HG03432 (cell line): Measurements from ENCODE around the gene FAM89B.
"Not testable (repeated sequence)": the region's sequence is repeated elsewhere in the genome, so short reads cannot be mapped to it uniquely, and the experiment has no call there.

Experiments
- ATAC-seq: cut with Tn5 transposase; IDR thresholded peaks from one replicate; pipeline ENCODE4 v1.9.1; 2021; ENCODE audit warnings: mild to moderate bottlenecking, moderate library complexity; ENCODE audit not compliant: unreplicated experiment

Gene FAM89B

DNA sequence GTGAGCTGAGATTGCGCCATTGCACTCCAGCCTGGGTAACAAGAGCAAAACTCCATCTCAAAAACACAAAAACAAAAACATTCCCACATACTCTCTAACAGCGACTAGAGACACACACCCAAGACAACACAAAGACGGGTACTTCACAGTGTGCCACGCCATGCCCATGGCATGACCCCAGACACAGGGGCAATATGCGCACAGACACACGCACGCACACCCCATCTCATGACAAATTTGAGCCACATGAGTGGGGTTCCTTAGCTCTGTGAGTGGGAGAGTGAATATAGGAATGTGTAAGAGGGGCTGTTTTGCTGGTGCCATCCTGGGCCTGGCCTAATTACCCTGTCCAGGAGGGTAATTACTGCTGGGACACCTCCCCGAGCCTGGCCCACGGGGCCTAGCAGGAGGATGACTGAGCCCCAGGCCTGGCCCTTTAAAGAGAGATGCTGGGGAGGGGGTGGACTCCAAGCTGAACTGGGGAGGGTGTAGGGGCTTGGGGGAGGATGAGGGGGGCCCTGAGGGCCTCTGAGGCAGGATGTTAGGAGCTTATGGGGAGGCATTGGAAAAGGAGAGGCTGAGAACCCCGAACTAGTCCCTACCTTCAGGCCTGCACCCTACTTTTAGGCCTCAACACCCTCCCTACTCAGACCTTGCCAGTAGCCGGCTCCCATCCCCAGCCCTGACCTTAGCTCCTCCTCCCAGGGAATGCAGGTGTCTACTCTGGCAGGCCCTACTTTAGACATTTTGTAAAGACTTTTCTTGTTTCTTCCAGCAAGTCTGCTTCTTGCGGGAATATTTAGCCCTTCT, 15.7 kb upstream of the FAM89B start:
- no peak for ATAC-seq

DNA sequence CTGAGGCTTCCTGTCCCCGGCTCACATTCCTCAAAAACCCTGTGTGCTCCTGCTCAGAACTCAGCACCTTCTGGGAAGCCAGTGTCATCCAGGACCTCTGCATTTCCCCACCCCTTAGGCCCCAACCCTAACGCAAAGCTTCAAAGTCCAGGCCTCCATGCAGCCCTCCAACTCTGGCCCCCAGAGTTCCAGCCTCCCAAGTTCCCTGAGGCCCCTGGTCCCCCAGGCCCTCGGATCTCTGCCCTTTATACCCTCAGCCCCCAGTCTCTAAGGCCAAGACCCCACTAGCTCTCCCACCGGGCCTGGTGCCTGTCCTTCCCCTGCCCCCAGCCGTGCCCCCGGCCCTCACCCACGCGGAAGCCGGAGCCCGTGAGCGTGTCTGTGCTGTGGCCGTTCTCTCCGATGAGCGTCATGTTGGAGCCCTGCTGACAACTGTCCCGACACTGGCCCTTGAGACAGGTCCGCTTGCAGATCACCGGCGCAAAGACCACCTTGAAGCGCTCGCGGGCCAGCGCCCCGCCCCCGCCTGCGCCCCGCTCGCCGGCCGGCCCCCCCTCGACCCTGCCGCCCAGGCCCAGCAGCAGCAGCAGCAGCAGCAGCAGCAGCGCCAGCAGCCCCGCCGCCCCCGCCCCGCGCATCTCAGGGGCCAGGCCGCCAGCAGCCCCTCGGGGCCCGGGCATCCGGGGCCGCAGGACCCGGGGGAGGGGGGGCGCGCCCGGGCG, 14.9 kb upstream of the FAM89B start:
- ATAC-seq: no peak

DNA sequence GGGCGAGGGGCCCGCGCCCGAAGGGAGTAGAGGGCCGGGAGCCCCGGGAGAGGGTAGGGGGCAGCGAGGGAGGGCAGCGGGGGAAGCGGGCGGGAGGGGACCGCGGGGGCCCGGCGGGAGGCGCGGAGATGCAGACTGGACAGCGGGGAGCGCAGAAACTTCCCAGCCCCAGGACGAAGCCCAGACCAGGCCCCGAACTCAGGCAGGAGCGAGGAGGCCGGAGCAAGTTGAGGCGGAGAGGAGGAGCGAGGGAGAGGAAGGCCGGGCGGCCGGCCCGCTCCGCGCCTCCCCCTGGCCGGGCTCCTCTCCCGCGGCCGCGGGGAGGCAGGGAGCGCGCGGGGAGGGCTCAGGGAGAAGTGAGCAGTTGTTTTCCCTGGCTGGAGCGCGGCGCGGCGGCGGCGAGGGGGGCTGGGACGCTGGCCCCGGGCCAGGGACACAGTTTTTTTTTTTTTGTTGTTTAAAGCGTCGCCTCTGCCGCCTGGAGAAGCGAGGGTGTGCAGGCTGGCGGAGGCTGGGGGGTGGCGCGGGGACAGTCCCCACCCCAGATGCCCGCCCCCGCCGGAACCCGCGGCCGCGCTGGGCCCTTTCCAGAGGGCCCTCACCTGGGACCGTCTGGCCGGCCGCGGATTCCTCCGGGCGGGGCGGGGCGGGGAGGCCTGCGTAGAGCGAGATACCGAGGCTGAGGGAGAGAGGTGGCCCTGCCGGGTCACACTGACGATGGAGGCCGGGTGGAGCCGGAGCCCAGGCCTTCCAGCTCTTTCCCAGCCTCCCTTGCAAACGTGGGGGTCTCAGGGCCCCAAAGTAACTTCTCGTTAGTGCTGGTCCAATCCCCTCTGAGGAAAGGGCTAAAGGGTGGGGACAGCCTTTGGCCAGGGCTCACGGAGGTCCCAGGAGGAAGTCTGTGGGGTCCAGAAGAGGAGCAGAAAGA, 14.1 kb upstream of the FAM89B start, which contains the start of gene LTBP3:
TSS of gene LTBP3 (minus strand) at position 358 of the 928 bp plus-strand sequence. CDS start 400 bp downstream, outside the sequence.
- ATAC-seq: no peak

DNA sequence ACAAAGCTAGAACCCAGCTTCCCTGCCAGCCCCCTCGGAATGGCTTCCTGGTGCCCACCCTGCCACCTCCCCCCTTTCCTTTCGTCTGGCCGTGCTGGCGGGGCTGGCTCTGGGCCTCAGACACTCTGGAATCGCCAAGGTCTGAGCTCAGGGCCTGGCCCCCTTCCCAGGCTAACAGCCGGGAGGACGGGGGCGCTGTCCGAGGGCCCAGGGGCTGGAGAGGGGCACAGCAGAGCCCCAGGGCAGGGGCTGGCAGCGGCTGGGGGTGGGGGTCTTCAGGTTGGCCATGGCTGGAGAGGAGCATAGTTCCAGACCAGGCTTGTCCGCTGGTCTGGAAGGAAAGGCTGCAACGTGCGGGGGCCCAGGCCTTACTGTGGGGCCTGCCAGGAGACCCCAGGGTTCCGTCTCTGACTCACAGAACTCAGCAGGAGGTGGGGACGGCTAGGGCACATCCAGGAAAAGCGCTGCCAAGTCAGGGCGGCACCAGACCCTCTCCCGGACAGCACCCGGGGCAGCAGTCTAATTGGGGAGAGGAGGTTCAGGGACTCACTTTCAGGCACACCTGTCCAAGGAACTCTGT, 13.3 kb upstream of the FAM89B start:
- no peak for ATAC-seq

DNA sequence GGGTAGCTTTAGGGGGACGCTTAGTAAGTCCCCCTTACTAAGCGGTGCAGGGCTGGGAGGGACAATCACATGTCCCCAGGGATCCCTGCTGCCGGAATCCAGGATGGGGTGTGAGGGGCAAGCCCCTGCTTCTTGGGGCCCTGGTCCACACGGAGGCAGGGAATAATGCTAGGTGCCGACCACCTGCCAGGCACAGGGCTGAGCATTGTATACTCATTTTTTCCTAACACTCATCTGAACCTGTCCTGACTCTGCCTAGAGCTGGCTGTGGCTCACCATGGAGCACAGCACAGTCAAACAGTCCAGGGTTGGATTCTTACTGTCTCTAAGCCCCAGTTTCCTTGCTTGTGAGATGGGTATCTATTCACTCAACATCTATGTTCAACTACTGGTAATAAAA, 12.8 kb upstream of the FAM89B start:
- ATAC-seq: no peak

DNA sequence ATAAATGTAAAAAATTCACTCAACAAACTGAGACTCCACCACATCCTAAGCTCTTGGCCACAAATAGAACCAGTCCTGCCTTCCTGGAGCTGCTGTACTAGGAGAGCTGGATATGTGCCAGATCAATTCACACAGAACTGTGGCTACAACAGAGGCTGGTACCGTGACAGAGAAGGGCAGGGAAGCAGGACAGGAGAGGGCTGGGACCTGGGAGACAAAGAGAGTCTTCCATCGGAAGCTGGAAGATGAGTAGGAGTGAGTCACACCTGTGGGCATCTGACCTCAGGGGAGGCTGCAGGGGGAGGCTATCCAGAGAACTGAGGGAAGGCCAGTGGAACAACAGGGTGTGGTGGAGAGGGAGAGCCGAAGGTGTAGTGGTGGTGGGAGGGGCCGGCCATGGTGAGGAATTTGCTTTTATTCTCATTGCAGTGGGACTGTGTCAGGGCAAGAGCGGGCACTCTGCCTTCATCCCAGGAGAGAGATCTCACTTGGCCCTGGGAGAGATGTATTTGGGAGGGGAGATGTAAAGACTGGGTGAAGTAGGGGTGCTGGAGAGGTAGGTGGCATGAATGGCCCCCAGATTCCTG, 12.3 kb upstream of the FAM89B start:
- no peak for ATAC-seq

DNA sequence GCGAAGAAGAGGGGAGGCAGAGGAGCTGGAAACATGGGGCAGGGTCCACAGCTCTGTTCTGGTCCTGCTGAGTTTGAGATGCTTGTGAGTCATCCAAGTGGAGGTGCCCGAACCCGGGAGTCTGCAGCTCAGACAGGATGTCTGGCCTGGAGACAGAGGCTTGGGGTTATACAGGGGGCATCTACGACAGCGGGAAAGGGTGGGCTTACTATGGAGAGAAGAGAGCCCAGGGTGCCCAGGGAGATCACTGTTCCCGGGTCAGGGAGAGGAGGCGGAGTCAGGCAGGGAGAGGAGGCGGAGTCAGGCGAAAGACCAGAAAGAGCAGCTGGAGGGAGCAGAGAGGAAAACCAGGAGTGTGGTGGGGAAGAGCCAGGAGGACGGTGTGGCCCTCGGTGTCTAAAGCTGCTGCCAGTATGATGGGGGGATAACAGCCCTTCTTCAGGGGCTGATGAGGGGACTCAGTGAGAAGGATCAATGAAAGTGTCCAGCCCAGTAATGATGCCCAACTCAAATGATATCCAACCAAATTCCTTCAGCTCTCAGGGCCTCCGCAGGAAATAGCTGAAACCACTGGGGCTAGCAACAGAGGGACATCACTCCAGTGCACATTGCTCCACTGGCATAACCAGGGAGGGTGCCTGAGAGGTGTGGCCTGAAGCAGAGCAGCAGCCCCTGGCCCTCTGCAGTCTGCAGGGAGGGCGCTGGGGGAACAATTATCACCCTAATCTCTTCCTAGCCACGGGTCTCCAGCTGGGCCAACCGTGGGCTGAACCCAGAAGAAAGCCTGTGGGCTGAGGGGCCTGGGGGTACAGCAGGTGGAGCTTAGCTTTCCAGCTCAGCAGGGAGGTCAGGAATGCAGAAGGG, 11.6 kb upstream of the FAM89B start:
- no peak for ATAC-seq

DNA sequence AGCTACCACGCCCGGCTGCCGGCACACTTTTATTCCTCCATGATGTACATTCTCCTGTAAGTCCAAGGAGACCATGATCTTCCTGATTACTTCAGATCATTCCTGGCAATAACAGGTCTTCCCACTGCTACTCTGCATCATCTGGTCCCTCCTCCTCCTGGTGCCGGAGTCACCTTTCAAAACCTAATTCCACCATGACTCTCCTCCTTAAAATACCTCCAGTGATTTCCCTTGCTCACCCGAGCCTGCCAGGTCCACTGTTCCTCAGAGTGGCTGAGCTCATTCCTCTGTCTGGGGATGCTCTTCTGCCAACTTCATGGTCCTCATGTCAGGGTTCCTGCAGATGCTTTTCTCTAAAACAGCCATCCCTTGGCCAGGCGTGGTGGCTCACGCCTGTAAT, 10.3 kb upstream of the FAM89B start:
- no peak for ATAC-seq

DNA sequence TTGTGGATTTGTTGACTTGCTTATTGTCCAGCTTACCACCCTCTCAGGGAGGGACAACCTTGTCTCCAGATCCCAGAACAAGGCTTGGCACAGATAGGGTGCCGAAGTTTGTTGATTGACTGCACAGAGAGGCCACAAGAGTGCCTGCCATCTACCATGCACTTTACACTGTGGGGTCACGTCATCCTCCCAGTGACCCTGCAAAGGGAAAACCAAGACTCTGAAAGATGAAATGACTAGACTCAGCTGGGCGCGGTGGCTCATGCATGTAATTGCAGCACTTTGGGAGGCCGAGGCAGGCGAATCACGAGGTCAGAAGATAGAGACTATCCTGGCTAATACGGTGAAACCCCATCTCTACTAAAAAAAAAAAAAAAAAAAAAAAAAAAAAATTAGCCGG, 9.6 kb upstream of the FAM89B start:
- ATAC-seq: no peak

DNA sequence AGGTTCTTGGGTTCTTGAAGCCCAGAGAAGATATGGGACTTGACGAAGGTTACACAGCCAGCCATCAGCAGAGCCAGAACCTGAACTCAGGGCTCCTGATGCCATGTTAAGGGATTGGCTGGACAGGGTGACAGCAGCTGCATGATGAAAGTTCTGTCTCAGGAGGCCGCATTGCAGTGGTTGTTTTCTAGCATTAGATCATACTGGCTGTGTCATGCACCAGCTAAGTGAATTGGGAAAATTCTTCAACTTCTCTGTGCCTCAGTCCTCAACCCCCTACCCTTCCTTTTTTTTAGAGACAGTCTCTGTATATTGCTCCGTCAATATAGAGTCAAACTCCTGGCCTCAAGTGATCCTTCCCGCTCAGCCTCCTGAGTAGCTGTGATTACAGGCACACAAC, 8.7 kb upstream of the FAM89B start:
- ATAC-seq: no peak

DNA sequence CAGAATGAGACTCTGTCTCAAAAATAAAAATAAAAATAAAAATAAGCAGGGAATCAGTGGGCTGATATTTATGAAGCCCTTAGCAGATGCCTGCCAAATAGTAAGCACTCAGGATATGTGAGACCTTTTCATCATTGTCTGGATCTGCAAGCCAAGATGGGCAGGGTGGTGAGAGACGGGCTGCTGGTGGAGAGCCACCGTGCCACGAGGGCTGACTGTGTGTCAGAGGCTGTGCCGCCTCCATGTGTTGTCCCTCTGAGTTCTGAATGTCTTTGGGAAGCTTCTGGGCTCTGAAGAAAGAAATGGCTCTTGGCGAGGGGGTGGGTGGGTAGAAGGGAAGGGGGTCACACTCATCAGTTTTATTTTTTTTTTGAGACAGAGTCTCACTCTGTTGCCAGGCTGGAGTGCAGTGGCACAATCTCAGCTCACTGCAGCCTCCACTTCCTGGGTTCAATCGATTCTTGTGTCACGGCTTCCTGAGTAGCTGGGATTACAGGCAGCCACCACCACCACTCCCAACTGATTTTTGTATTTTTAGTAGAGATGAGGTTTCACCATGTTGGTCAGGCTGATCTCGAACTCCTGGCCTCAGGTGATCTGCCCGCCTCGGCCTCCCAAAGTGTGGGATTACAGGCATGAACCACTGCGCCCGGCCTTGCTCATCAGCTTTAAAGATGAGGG, 7.3 kb upstream of the FAM89B start:
- not testable (repeated sequence) for ATAC-seq

DNA sequence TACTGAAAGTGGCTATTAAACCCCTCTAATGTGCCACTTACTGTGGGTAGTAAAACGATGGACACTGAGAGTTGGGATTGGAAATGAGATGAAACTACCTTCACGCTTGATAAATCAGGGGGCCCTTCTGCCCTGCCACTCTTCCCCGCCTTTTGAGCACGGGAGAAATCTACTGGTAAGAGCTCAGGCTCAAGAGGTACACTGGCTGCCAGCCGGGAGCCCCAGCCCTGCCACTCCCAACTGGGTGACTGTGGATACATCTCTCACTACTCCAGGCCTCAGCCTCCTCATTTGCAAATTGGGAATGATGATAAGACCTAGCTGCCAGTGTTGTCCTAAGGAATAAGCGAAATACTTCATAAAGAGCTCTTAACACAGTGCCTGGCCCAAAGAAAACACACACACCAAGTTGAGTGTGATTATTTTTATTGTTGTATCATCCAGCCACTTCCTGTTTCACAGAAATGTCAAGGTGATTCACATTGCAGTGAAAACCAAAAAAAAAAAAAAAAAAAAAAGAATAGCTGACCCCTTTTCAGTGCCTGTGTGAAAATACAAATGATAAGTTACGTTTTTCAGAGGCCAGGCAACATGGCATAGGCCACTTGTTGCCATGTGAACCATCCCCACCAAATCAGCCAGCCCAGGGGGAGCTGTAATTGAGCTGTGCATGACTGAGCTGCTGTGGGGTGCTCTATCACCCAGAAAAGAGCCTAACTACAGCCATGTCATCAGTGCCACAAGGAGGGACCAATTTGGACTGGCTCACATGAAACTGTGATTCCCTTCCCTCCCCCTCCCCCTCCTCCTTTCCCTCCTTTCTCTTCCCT, 6.5 kb upstream of the FAM89B start:
- no peak for ATAC-seq

DNA sequence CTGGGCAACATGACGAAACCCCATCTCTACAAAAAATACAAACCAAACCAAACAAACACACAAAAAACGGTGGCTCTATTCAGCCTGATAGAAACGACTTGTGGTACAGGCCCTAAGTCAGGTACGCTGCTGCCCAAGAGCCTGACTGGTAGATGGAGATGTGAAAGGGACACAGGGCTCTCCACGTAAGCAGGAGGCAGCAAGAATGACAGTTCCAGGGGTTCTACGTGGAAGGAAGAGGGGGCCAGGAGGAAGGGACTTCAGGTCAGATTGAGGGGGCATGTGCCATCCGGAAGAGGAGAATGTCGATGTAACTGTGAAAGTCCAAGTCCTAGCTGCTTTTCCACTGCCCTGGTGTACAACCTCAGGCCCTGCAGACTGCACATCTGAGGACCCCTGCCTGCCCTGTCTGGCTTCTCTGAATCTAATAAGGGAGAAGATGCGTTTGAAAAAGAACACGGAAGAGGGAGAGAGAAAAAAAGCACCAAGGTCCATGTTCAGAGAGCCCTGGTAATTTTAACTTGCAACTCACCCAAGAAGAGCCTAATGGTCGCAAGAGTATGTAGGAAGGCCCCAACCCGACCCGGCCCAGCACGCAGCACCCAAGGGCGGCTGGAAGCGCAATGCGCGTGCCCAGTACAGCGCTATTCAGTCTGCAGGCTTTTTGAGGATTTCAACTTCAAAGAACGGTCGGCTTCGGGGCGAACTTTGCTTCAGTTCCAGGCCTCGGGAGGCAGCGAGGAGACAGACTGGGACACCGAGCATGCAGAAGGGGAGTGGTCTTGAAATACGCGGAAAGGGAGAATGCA, 3.0 kb upstream of the FAM89B start:
- peak; percentile 5 for ATAC-seq

DNA sequence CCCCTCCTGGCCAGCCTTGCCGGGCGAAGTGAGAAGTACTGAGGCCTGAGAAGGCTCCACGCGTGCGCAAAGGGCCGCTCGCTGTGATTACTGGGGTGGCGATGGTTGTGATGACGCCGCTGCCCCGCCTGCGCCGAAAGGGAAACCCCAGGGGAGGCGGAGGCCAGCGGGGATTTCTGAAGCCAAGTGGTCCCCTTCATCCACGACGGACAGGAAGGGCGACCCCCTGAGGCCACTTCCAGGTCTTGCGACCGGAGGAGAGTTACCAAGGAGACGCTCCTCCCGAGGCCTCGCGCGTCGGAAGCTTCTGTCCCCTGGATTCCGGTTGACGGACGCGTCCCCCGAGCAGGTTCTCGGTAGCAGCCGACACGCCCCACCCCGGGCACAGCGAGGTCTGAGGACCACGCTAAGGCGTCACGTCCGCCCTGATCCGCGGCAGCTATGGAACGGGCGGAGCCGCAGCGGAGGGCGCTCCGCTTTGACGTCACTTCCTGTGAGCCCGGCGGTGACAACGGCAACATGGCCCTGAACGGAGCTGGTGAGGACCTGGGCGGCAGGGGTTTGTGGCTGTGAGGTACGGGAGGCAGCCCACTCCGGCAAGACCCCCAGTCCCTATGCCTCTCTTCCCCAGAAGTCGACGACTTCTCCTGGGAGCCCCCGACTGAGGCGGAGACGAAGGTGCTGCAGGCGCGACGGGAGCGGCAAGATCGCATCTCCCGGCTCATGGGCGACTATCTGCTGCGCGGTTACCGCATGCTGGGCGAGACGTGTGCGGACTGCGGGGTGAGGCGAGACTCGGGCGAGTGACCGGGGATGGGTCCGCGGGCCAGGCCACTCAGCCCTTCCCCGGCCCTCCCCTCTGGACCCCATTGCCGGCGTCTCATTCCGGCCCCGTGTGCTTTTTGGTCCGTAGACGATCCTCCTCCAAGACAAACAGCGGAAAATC, 2.1 kb upstream of the FAM89B start, which contains the start of gene ZNRD2:
TSS of gene ZNRD2 (plus strand) at position 505 of the 946 bp plus-strand sequence. CDS start at position 520, 15 bp downstream.
- peak; percentile 68 for ATAC-seq

DNA sequence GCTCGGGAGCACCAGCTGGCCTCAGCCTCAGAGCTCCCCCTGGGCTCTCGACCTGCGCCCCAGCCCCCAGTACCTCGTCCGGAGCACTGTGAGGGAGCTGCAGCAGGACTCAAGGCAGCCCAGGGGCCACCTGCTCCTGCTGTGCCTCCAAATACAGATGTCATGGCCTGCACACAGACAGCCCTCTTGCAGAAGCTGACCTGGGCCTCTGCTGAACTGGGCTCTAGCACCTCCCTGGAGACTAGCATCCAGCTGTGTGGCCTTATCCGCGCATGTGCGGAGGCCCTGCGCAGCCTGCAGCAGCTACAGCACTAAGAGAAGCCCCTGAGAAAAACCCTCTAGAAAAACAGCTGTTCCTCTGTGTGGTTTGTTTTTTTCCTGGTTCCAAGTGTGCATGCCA, 918 bp upstream of the FAM89B start:
- no peak for ATAC-seq

DNA sequence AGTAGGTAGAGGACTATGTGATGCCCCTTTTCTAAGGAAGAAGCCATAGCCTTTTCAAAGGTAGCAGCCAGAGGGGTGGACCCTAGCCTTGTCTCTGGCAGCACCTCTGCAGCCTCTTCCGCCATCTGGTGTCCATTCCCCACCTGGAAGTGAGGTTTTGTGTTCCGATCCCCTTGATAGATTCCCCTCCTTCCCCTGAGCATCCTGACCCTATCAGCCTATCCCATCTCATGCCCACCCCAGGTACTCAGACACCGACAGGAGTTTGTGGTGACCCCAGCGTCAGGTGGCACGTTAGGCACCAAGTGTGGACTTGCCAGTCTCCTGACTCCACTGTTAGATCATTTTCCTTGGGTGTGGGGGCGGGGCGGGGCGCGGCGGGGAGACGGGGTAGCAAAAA, 398 bp upstream of the FAM89B start:
- no peak for ATAC-seq
